ENCODE results near the gene PARD6G. TPM values are rescaled to one million over a fixed set of nuclear protein-coding genes. Genes with fewer than 3 reads are reported as not detected.

Gene PARD6G
- total RNA-seq, 2 donors from 2014 or later: 3.9 to 4.1 TPM

- ATAC-seq (peak; percentile 41 to 75), DNase-seq (no peak)
- intact Hi-C loops (cut with DNase I): no loop called here
These were observed 50.6 kb downstream of the PARD6G start for GRCh38 chr18:80196528-80197320.

- intact Hi-C loops (cut with DNase I): no loop called here
- ATAC-seq: no peak
These were observed 52.3 kb downstream of the PARD6G start for GRCh38 chr18:80194874-80195570.

GRCh38 chr18:80193701-80194100 is 53.6 kb downstream of the PARD6G start:
- ATAC-seq (peak in 1 of 2 donors; percentile 15), DNase-seq (no peak)
- intact Hi-C loops (cut with DNase I): no loop called here

More at GRCh38 chr18:80194874-80195570, 52.3 kb downstream of the PARD6G start:
- DNase-seq: no peak

GRCh38 chr18:80192653-80193385 is 54.5 kb downstream of the PARD6G start:
- intact Hi-C loops (cut with DNase I): no loop called here
- ATAC-seq (no peak), DNase-seq (no peak)

- DNase-seq (no peak), ATAC-seq (no peak)
- intact Hi-C loops (cut with DNase I): no loop called here
These were observed 55.2 kb downstream of the PARD6G start for GRCh38 chr18:80191907-80192652.

- no peak for ATAC-seq
- intact Hi-C loops (cut with DNase I): no loop called here
- DNase-seq: no peak
These were observed 56.0 kb downstream of the PARD6G start for GRCh38 chr18:80191264-80191663.

- intact Hi-C loops (cut with DNase I): no loop called here
- DNase-seq (no peak), ATAC-seq (no peak)
These were observed 57.0 kb downstream of the PARD6G start for GRCh38 chr18:80190311-80190710.

- DNase-seq: no peak
- no peak for ATAC-seq
- intact Hi-C loops (cut with DNase I): no loop called here
These were observed 57.8 kb downstream of the PARD6G start for GRCh38 chr18:80189531-80189865.

GRCh38 chr18:80188643-80189530 is 58.4 kb downstream of the PARD6G start:
- intact Hi-C loops (cut with DNase I): no loop called here
- DNase-seq (no peak), ATAC-seq (no peak)

GRCh38 chr18:80187956-80188642 is 59.2 kb downstream of the PARD6G start:
- intact Hi-C loops (cut with DNase I): no loop called here
- DNase-seq (no peak), ATAC-seq (no peak)

GRCh38 chr18:80185545-80185944 is 61.8 kb downstream of the PARD6G start:
- intact Hi-C loops (cut with DNase I): no loop called here
- ATAC-seq (no peak), DNase-seq (no peak)

GRCh38 chr18:80184243-80184772 is 63.0 kb downstream of the PARD6G start:
- ATAC-seq (no peak), DNase-seq (no peak)
- intact Hi-C loops (cut with DNase I): no loop called here

GRCh38 chr18:80183273-80184050 is 63.9 kb downstream of the PARD6G start:
- ATAC-seq (no peak), DNase-seq (no peak)
- intact Hi-C loops (cut with DNase I): no loop called here

- intact Hi-C loops (cut with DNase I): no loop called here
- ATAC-seq: no peak
- DNase-seq: no peak
These were observed 64.5 kb downstream of the PARD6G start for GRCh38 chr18:80182855-80183254.

- DNase-seq (no peak), ATAC-seq (no peak)
- intact Hi-C loops (cut with DNase I): no loop called here
These were observed 65.5 kb downstream of the PARD6G start for GRCh38 chr18:80181642-80182461.
